ENCODE results near the gene NUDT16.

DNA sequence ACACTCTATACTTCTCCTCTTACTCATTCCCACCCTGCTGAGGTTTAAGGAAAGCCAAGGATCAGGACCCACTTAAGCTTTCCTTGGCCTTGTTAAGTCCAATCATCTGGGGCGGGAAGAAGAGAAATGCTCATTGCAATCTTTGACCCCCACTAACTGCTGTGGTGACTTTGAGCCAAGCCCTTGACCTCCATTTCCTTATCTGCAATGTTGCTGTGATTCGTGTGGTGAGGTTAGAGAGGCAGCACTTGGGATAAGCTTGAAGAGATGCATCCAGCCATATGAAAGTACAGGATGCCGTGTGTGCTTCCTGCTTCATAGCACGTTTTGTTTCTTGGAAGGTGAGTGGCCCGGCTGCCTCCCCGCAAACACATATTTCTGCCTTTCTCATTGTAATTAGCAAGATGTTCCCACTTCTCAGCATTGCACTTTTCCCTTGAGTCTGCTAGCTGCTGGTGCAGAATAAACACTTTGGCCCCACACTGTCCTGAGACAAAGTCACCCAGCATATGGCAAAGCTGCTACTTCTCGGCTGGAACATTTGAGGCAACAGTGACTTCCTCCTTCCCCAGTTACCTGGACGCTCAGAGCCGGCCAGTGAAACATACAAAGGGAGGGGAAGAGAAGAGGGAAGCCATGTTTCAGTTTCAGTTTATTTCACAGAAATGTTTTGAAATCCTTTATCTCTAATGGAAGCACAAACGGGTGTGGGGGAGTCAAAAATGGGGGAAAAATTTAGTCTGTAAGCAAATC is 10.5 kb upstream of the NUDT16 start:
- TF ChIP-seq, protein P1, sequence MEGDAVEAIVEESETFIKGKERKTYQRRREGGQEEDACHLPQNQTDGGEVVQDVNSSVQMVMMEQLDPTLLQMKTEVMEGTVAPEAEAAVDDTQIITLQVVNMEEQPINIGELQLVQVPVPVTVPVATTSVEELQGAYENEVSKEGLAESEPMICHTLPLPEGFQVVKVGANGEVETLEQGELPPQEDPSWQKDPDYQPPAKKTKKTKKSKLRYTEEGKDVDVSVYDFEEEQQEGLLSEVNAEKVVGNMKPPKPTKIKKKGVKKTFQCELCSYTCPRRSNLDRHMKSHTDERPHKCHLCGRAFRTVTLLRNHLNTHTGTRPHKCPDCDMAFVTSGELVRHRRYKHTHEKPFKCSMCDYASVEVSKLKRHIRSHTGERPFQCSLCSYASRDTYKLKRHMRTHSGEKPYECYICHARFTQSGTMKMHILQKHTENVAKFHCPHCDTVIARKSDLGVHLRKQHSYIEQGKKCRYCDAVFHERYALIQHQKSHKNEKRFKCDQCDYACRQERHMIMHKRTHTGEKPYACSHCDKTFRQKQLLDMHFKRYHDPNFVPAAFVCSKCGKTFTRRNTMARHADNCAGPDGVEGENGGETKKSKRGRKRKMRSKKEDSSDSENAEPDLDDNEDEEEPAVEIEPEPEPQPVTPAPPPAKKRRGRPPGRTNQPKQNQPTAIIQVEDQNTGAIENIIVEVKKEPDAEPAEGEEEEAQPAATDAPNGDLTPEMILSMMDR (IDR thresholded peaks at IDR 0.05), result no peak
- no peak for TF ChIP-seq POLR2A (IDR thresholded peaks at IDR 0.05)
